ENCODE data around the gene LRRC8B. TPM values are rescaled to one million over a fixed set of nuclear protein-coding genes. Genes with fewer than 3 reads are reported as not detected.
"Not testable (repeated sequence)": the region's sequence is repeated elsewhere in the genome, so short reads cannot be mapped to it uniquely, and the experiment has no call there.

Gene LRRC8B
- total RNA-seq, 1 experiment from 2014 or later = 5.7 TPM

GRCh38 chr1:89581859-89582258 is 57.2 kb downstream of the LRRC8B start:
- no peak for DNase-seq (ENCODE audit: low read depth)

DNA sequence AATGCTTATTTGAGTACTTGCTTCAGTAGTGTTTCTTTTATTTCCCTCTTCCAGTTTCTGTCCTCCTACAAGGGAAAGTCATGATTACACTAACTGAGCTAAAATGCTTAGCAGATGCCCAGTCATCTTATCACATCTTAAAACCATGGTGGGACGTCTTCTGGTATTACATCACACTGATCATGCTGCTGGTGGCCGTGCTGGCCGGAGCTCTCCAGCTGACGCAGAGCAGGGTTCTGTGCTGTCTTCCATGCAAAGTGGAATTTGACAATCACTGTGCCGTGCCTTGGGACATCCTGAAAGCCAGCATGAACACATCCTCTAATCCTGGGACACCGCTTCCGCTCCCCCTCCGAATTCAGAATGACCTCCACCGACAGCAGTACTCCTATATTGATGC is 57.9 kb downstream of the LRRC8B start:
- DNase-seq (ENCODE audit: low read depth) = no peak

GRCh38 chr1:89584211-89584610 is 59.6 kb downstream of the LRRC8B start:
- DNase-seq (ENCODE audit: low read depth) = no peak

DNA sequence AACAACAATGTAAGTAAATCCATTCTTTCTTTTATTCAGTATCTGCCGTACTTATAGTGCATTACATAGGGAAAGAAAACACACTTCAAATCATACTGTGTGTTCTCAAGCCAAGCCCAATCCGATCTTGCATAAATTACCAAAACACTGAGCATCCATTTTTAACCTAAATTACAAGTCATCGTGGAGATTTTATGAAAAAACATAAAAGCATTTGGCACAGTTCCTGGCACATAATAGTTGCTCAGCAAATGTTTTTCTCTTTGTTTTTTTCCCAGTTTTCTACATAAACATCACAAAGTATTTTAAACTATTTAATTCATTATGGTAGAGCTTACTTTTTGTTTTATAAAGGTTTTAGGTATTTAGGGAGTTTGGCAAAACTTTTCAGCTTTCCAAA is 60.2 kb downstream of the LRRC8B start:
- no peak for DNase-seq (ENCODE audit: low read depth)

DNA sequence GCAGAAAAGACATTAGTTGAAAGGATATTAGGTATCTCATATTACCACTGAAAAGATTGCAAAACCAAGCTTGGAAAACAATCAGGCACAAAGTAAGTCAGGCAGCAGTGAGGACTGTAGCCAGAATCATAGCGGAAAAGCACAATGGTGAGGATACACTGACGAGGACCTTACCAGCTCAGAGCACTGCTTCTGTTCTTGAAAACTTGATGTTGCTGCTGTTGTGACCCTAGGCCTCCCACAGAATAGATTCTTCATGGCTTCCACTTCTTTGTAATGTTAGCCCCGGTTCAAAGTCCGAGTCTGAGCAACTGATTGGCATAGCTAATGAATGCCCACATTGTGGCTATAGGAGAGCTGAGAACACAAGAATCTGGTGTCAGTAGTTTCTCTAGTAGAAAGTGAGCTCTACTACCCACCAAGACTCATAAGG is 63.1 kb downstream of the LRRC8B start:
- DNase-seq (ENCODE audit: low read depth) = no peak

GRCh38 chr1:89588480-89588879 is 63.9 kb downstream of the LRRC8B start:
- no peak for DNase-seq (ENCODE audit: low read depth)

GRCh38 chr1:89589515-89589914 is 64.9 kb downstream of the LRRC8B start:
- peak; percentile 81 for DNase-seq (ENCODE audit: low read depth)

- DNase-seq (ENCODE audit: low read depth) = peak; percentile 71
Measured at GRCh38 chr1:89590341-89591080, 65.9 kb downstream of the LRRC8B start.

DNA sequence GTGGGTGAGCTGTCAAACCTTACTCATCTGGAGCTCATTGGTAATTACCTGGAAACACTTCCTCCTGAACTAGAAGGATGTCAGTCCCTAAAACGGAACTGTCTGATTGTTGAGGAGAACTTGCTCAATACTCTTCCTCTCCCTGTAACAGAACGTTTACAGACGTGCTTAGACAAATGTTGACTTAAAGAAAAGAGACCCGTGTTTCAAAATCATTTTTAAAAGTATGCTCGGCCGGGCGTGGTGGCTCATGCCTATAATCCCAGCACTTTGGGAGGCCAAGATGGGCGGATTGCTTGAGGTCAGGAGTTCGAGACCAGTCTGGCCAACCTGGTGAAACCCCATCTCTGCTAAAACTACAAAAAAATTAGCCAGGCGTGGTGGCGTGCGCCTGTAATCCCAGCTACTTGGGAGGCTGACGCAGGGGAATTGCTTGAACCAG is 68.3 kb downstream of the LRRC8B start:
- not testable (repeated sequence) for DNase-seq (ENCODE audit: low read depth)

DNA sequence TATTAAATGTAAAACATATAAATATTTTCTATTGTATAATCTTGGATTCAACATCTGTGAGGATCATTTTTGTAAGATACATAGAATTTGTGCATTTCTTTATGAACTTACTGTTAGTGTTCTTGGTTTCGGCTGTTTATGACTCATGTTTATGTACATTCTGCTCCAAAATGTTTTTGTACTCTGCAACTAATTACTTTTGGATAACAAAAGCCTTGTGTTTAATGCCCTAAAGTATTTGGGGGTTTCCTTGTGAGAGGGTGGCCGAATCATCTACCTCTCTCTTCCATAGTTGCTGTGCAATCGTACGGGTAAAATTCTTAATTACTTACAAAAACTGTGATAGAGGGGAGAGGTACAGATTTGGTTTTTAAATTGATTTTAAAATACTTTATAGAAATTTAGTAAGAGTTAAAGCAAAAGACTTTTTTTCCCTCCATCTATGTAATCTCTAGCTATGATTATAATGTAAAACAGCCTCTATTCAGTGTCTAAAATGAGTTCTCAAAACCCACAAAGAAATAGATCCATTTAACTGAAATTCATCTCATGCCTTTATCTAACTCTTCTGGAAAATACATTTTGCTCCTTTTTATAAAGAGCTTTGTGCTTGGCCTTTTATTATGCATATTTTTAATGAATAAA is 69.6 kb downstream of the LRRC8B start:
- no peak for DNase-seq (ENCODE audit: low read depth)

DNA sequence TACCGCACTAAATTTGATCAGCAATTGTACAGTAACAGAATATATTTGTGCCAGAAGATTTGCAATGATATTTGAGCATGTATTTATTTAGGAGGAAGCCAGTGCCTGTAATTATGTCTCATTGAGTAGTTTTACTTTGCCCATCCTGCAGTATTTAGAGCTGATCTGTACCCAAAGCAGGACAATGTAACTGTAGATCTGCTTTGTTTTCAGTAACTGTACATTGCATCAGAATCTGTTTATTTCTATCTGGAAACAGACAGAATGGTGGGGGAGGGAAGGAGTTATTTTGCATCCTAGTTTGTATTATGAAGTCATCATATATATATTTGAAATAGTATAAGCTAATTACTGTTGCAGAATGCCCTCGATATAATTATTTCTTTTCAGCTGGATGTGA is 72.1 kb downstream of the LRRC8B start:
- no peak for DNase-seq (ENCODE audit: low read depth)

- DNase-seq (ENCODE audit: low read depth) = peak; percentile 39
Measured at GRCh38 chr1:89598450-89599331, 74.1 kb downstream of the LRRC8B start.

DNA sequence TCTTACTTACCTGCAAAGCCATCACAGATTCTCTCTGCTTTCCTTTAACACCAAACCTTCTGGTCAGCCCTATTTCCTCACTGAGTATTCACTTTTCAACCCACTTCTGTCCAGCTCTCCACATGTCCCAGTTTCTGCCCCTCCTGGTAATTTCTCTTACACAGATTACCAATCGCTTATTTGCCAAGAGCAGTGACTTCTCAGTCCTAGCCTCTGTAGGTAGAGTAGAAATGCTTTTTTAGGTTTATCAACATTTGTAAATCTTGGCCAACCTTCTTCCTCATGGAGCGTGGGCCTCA is 74.7 kb downstream of the LRRC8B start:
- DNase-seq (ENCODE audit: low read depth) = no peak

- no peak for DNase-seq (ENCODE audit: low read depth)
Measured at GRCh38 chr1:89600451-89601224, 76.0 kb downstream of the LRRC8B start.

DNA sequence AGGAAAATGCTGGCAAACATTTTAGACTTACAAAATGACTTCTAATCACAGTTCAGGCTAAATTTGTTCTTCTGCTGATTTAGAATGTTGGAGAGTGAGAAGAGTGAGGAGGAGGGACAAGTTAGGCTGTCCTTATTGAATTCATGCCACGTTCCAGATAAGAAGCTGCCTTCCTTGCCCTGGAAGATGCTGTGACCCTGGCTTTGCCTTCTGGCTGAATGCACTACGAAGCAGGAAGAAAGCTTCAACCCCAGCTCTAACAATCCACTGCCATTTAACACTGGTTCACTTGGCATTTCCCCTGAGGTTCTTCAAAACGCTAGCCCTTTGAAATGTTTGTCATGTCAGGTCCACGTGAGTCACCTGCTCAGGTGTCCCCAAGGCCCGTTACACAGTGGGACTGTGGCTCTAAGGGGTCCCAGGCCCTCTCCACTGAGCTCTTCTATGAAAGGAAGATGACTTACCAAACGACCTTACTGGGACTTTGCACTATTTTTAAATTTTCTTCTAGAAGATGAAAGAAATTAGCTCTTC is 78.3 kb downstream of the LRRC8B start:
- DNase-seq (ENCODE audit: low read depth) = no peak

DNA sequence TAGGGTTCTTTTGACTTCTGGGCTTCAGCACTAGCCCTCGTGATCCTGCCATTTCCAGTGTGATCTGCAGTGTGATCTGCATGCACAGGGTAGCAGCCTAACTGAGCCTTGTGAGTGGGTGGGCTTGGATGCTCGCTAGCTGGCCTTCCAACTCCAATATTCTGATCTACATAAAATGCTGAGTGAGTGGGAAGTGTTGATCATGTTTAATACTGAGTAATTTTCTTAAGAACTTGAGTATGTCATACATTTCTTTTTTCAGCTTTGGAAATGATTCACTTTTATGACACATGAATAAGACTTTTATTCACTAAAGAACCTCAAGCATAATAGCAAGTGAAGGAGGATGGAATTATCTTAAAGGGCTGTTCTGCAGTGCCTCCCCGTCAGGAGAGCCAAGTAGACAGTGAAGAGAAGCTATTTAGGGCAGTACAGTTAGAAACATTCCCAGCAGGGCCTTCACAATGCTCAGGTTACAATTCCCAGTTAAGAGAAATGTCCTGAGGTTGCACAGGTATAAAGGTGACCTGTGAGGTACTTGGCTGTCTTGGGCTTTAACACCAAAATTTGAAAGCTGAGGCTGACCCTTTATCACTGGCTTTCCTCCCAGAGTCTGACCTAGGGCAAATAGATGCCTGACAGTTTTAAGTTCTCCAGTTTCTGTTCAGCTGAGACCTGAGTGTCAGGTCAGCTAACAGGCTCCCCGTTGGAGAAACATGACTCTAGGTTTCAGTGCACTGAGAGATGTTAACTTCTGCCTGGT is 79.2 kb downstream of the LRRC8B start:
- peak; percentile 57 for DNase-seq (ENCODE audit: low read depth)

DNA sequence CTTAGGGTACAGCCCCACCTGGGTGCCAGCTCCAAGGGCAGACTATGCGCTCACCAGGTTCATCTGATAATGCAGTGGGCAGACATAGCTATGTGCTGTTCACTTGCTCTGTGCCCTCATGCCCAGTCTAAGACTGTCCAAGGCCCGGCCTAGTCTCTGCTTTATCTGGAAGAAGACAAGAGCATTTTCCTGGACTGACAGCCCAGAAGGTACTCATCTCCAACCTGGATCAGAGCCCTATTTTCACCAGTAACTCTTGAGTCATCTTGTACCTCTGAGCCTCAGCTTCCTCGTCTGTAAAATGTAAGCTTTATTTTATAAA is 79.7 kb downstream of the LRRC8B start:
- DNase-seq (ENCODE audit: low read depth) = no peak

GRCh38 chr1:89605692-89606091 is 81.1 kb downstream of the LRRC8B start:
- peak; percentile 97 for DNase-seq (ENCODE audit: low read depth)

GRCh38 chr1:89606227-89606980 is 81.8 kb downstream of the LRRC8B start:
- DNase-seq (ENCODE audit: low read depth) = peak; percentile 26

GRCh38 chr1:89607156-89607555 is 82.5 kb downstream of the LRRC8B start:
- DNase-seq (ENCODE audit: low read depth) = no peak
